ENCODE results near the gene MSX1. TPM values are rescaled to one million over a fixed set of nuclear protein-coding genes. Genes with fewer than 3 reads are reported as not detected.

MSX1 gene
- polyA plus RNA-seq, 1 donor (not counting 4 experiments of a cell fraction or from before 2014, with no cell fraction given), result not detected

DNA sequence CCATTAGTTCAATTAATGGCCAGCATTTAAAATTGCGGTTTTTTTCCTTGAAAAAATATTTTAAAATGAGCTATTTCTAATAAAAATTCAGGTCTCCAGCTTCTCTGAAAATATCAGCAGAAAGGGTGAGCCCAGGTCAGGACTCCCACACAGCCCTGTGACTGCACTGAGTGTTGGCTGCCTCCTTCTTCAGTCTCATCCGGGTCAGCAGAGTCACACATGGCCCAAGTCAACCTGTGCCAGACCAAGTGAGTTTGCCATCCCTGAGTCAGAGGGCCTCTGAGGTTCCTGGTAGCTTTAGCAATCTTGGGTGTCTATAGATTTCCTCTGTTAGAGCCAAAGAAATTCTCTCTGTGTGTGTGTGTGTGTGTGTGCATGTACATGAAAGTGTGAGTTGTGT lies 22.1 kb upstream of the MSX1 start:
- dilution Hi-C loops (cut with MboI; ENCODE audit: extremely low pct_ligation_motif_present, low sequenced_read_pairs), result no loop called here
- Histone ChIP-seq H3K4me1 (ENCODE audit: control insufficient read depth, extremely low read depth, insufficient read depth, low read length) (no peaks in the 10 kb centered on the region), H3K9me1 (ENCODE audit: control insufficient read depth, extremely low read depth, insufficient read depth, low read length) (no peaks in the 10 kb centered on the region), H3K36me3 (ENCODE audit: control insufficient read depth in 2 of 2, extremely low read depth in 1 of 2, insufficient read depth in 2 of 2, low read length in 2 of 2) (no peaks in the 10 kb centered on the region), H3K4me2 (ENCODE audit: control insufficient read depth, extremely low read depth, insufficient read depth, low read depth, low read length) (no peak overlapping the region), H3K4me3 (ENCODE audit: control insufficient read depth in 2 of 3, extremely low read depth in 1 of 3, insufficient read depth in 2 of 3, low read depth in 1 of 3, low read length in 3 of 3) (no peak overlapping the region), H4K20me1 (ENCODE audit: control insufficient read depth, extremely low read depth, insufficient read depth, low read length) (no peaks in the 10 kb centered on the region), H3K9ac (ENCODE audit: control insufficient read depth, extremely low read depth, insufficient read depth, low read length) (no peak overlapping the region), H3K27ac (ENCODE audit: control insufficient read depth, insufficient read depth, low read length) (no peak overlapping the region), H3K9me3 (ENCODE audit: control insufficient read depth, low read depth, low read length) (no peaks in the 10 kb centered on the region), H3K79me2 (ENCODE audit: control insufficient read depth, insufficient read depth, low read length) (no peaks in the 10 kb centered on the region), H2AFZ (ENCODE audit: control insufficient read depth, low read length) (no peak overlapping the region), H3K27me3 (ENCODE audit: control insufficient read depth, extremely low read depth, insufficient read depth, low read length) (peaks cover 6% of the 10 kb centered on the region)
- FAIRE-seq, result no peak
- no peak for TF ChIP-seq EZH2 (IDR thresholded peaks at IDR 0.05; ENCODE audit: low read length)
- TF ChIP-seq, protein P1, sequence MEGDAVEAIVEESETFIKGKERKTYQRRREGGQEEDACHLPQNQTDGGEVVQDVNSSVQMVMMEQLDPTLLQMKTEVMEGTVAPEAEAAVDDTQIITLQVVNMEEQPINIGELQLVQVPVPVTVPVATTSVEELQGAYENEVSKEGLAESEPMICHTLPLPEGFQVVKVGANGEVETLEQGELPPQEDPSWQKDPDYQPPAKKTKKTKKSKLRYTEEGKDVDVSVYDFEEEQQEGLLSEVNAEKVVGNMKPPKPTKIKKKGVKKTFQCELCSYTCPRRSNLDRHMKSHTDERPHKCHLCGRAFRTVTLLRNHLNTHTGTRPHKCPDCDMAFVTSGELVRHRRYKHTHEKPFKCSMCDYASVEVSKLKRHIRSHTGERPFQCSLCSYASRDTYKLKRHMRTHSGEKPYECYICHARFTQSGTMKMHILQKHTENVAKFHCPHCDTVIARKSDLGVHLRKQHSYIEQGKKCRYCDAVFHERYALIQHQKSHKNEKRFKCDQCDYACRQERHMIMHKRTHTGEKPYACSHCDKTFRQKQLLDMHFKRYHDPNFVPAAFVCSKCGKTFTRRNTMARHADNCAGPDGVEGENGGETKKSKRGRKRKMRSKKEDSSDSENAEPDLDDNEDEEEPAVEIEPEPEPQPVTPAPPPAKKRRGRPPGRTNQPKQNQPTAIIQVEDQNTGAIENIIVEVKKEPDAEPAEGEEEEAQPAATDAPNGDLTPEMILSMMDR (optimal IDR thresholded peaks at IDR 0.05 in 1 of 3, IDR thresholded peaks at IDR 0.05 in 1 of 3, conservative IDR thresholded peaks at IDR 0.05 in 1 of 3; ENCODE audit: extremely low read depth in 1 of 3, insufficient read depth in 2 of 3, low read length in 3 of 3), result no peak
- DNase-seq (ENCODE audit: low read depth, low spot score), result no peak

DNA sequence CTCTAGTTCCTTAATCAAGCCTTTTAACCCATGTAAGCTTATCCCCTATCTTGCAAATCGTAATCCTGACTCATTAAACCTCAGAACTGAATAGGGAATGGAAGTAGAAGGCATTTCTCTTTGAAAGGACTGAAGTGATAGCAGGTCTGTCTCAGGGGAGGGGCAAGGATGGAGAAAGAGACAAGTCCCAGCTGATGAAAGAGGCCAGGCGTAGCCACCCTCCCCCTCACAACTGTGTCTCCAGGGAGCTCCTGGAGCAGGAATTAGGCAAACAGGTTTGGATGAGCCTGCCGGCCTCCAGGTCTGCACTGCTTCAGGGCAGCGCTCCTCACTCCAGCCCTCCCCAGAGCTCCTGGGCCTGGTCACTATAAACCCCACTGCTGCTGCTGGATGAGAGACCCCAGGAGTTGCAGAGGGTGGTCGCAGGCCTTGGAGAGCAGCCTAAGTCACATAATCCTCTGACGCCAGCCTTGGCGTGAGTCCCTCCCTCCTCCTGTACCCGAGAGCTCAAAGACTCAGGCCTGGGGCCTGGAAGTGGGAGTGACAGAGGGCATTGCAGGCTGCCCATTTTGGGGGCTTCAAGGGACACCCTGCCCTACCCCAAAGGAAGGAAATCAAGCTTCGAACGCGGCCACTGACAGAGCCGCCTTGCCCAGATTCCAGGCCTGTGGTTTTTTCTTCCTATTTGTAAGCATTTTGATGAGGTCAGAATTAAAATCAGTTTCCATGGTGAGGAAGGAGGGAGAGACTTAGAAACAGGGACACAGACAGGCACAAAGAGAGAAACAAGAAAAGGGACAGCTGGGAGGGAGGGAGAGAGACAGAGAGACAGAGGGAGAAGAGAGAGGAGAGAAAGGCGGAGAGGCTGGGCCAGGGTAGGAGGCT lies 21.2 kb upstream of the MSX1 start:
- dilution Hi-C loops (cut with MboI; ENCODE audit: extremely low pct_ligation_motif_present, low sequenced_read_pairs), result no loop called here
- Histone ChIP-seq H3K27me3 (ENCODE audit: control insufficient read depth, extremely low read depth, insufficient read depth, low read length) (peaks cover 10% of the 10 kb centered on the region), H2AFZ (ENCODE audit: control insufficient read depth, low read length) (no peak overlapping the region), H3K4me1 (ENCODE audit: control insufficient read depth, extremely low read depth, insufficient read depth, low read length) (no peaks in the 10 kb centered on the region), H3K9me3 (ENCODE audit: control insufficient read depth, low read depth, low read length) (no peaks in the 10 kb centered on the region), H4K20me1 (ENCODE audit: control insufficient read depth, extremely low read depth, insufficient read depth, low read length) (no peaks in the 10 kb centered on the region), H3K4me3 (ENCODE audit: control insufficient read depth in 2 of 3, extremely low read depth in 1 of 3, insufficient read depth in 2 of 3, low read depth in 1 of 3, low read length in 3 of 3) (no peak overlapping the region), H3K9ac (ENCODE audit: control insufficient read depth, extremely low read depth, insufficient read depth, low read length) (no peak overlapping the region), H3K79me2 (ENCODE audit: control insufficient read depth, insufficient read depth, low read length) (no peaks in the 10 kb centered on the region), H3K9me1 (ENCODE audit: control insufficient read depth, extremely low read depth, insufficient read depth, low read length) (no peaks in the 10 kb centered on the region), H3K4me2 (ENCODE audit: control insufficient read depth, extremely low read depth, insufficient read depth, low read depth, low read length) (no peak overlapping the region), H3K36me3 (ENCODE audit: control insufficient read depth in 2 of 2, extremely low read depth in 1 of 2, insufficient read depth in 2 of 2, low read length in 2 of 2) (no peaks in the 10 kb centered on the region), H3K27ac (ENCODE audit: control insufficient read depth, insufficient read depth, low read length) (no peak overlapping the region)
- DNase-seq (ENCODE audit: low read depth, low spot score) (no peak), FAIRE-seq (no peak)
- no peak for TF ChIP-seq EZH2 (IDR thresholded peaks at IDR 0.05; ENCODE audit: low read length)
- TF ChIP-seq, protein P1 (optimal IDR thresholded peaks at IDR 0.05 in 1 of 3, IDR thresholded peaks at IDR 0.05 in 1 of 3, conservative IDR thresholded peaks at IDR 0.05 in 1 of 3; ENCODE audit: extremely low read depth in 1 of 3, insufficient read depth in 2 of 3, low read length in 3 of 3), result no peak
